Coronary artery (tissue), 2 donors: Measurements from ENCODE around the gene PSMA6.

Experiments used
- DNase-seq: peaks from one replicate; pipeline ENCODE4 v3.0.0-alpha.2; 2017; ENCODE audit warnings: low spot score
- H3K27ac ChIP-seq, 2 donors: fragments of 200-600 bp; sonication (generic); one replicate each; pipeline ENCODE4 v1.5.1; 2016 to 2019
- H3K4me3 ChIP-seq: fragments of 200-600 bp; sonication (generic); 2 replicates; pipeline ENCODE4 v1.5.1; 2016; ENCODE audit warnings: mild to moderate bottlenecking, moderate library complexity
- CTCF ChIP-seq: fragments of 200-600 bp; sonication (generic); IDR thresholded peaks from one replicate; pipeline ENCODE4 v1.5.1; 2019; ENCODE audit warnings: antibody characterized with exemption

The PSMA6 gene

GRCh38 chr14:35281341-35281740 lies 10.8 kb upstream of the PSMA6 start:
- no peak overlapping the region for H3K27ac ChIP-seq
- no peak for TF ChIP-seq CTCF
- no peak overlapping the region for H3K4me3 ChIP-seq
- DNase-seq = no peak

- no peak for DNase-seq
- H3K27ac ChIP-seq = no peak overlapping the region
- H3K4me3 ChIP-seq = no peak overlapping the region
- no peak for TF ChIP-seq CTCF
Observed at GRCh38 chr14:35284506-35284905, 7.7 kb upstream of the PSMA6 start.

GRCh38 chr14:35285168-35286002 lies 6.8 kb upstream of the PSMA6 start:
- no peak for TF ChIP-seq CTCF
- DNase-seq = no peak
- Histone ChIP-seq H3K4me3 (no peak overlapping the region), H3K27ac (peak overlapping the region in 1 of 2 donors; percentile 65)

GRCh38 chr14:35286003-35286600 lies 6.1 kb upstream of the PSMA6 start:
- no peak for DNase-seq
- TF ChIP-seq CTCF = no peak
- no peak overlapping the region for H3K4me3 ChIP-seq
- H3K27ac ChIP-seq = peak overlapping the region in 1 of 2 donors; percentile 65

- Histone ChIP-seq H3K27ac (peak overlapping the region in 1 of 2 donors; percentile 35), H3K4me3 (no peak overlapping the region)
- no peak for DNase-seq
- TF ChIP-seq CTCF = no peak
Observed at GRCh38 chr14:35286707-35287106, 5.5 kb upstream of the PSMA6 start.

GRCh38 chr14:35287431-35288013 lies 4.7 kb upstream of the PSMA6 start:
- no peak for DNase-seq
- Histone ChIP-seq H3K27ac (no peak overlapping the region), H3K4me3 (no peak overlapping the region)
- TF ChIP-seq CTCF = no peak
